ENCODE data around the gene ATP8B4.

Gene ATP8B4

GRCh38 chr15:50131617-50132016 lies 12.6 kb upstream of the ATP8B4 start:
- no peak for DNase-seq (ENCODE audit: low read depth)
- TF ChIP-seq CTCF (IDR thresholded peaks at IDR 0.05; ENCODE audit: insufficient read depth, low read depth, low read length, missing control alignments): no peak
- no peak overlapping the region for H3K4me3 ChIP-seq (ENCODE audit: low read depth, low read length)

DNA sequence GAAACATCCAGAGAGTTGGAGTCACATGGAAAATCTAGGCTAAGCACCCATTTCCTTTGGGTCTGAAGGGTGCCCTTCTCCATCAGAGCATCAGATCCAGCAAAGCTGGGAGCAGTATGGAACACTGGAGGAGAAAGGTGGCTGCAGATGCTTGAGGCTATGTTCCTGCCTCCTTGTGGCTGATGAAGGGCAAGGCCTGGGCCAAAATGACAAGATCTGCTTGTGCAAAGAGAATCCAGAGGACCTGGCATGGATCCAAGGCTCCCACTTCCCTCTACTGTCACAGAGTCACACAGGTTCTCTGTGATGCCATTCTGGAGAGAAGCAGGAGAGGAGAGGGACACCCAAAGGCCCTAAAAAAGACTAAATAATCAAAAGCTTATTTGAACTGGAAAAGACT lies 9.2 kb upstream of the ATP8B4 start:
- no peak for DNase-seq (ENCODE audit: low read depth)
- no peak for TF ChIP-seq CTCF (IDR thresholded peaks at IDR 0.05; ENCODE audit: insufficient read depth, low read depth, low read length, missing control alignments)

GRCh38 chr15:50127255-50127777 lies 8.3 kb upstream of the ATP8B4 start:
- DNase-seq (ENCODE audit: low read depth): no peak
- no peak for TF ChIP-seq CTCF (IDR thresholded peaks at IDR 0.05; ENCODE audit: insufficient read depth, low read depth, low read length, missing control alignments)

More for the DNA sequence above, 9.2 kb upstream of the ATP8B4 start:
- no peak overlapping the region for H3K4me3 ChIP-seq (ENCODE audit: low read depth, low read length)

DNA sequence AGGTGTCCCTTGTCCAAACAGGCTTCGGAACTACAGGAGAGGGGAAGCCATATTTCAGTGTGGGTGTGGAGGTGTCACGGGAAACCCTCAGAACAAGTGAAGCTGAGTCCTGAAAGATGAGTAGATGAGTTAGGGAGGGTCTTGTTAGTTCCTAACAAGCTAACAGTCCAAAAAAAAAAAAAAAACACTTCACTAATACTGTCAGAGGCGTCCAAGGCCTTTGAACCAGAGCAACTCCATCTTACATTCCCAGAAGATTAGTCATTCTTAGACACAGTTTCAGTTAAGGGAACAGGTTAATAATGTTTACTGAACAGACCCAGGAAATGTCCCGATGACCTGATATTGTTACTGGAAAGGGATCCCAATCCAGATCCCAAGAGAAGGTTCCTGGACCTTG lies 7.0 kb upstream of the ATP8B4 start:
- no peak for DNase-seq (ENCODE audit: low read depth)
- TF ChIP-seq CTCF (IDR thresholded peaks at IDR 0.05; ENCODE audit: insufficient read depth, low read depth, low read length, missing control alignments): no peak
- no peak overlapping the region for H3K4me3 ChIP-seq (ENCODE audit: low read depth, low read length)

More at GRCh38 chr15:50127255-50127777, 8.3 kb upstream of the ATP8B4 start:
- H3K4me3 ChIP-seq (ENCODE audit: low read depth, low read length): no peak overlapping the region

DNA sequence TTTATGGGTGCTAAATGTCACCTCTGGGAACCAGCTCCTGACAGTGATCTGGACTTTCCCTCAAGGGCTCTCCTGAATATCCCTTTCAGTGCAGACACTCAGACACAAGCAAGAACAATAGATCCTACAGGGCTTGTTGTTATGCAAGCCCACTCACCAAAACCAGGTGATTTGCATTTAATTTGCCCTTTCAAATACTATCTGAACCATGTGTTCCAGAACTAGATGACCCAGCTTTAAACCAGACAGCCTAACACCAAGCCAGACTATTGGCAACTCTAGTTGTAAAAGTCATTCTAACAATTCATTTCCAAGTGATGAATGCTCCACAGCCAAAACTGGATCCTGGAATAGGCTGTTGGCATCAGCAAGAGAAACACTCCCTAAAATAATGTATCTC lies 5.6 kb upstream of the ATP8B4 start:
- no peak for DNase-seq (ENCODE audit: low read depth)
- no peak overlapping the region for H3K4me3 ChIP-seq (ENCODE audit: low read depth, low read length)
- TF ChIP-seq CTCF (IDR thresholded peaks at IDR 0.05; ENCODE audit: insufficient read depth, low read depth, low read length, missing control alignments): no peak

DNA sequence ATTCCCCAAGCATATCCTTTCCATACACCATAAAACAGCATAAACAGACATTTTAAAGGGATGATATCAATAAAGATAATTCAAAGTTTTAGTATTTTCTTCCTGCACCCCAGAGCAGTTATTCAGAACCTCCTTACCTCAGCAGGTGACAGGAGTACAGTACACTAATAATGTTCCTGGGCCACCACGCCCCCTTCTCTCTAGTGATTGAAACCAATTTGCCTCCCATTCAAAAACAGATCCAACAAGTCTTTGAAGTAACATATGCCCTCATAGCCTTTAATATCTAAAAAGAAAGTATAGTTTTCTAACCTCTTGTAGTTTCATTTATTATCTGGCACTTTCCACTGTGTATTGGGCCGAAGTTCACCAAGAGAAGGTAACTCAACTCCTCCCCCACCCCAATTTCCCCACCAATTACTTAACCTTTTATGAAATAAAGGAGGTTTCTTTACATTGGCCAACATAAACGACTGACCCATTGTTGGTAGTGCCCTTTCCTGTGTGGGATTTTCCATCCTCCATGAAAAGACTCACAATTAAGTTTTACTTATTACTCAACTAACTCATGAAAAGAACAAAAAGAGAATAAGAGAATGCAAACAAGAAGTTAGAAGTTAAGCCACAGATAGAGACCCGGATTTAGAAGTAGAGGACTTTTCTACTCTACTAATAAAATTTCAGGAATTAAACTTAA lies 5.0 kb upstream of the ATP8B4 start:
- no peak for TF ChIP-seq CTCF (IDR thresholded peaks at IDR 0.05; ENCODE audit: insufficient read depth, low read depth, low read length, missing control alignments)
- DNase-seq (ENCODE audit: low read depth): no peak
- no peak overlapping the region for H3K4me3 ChIP-seq (ENCODE audit: low read depth, low read length)

DNA sequence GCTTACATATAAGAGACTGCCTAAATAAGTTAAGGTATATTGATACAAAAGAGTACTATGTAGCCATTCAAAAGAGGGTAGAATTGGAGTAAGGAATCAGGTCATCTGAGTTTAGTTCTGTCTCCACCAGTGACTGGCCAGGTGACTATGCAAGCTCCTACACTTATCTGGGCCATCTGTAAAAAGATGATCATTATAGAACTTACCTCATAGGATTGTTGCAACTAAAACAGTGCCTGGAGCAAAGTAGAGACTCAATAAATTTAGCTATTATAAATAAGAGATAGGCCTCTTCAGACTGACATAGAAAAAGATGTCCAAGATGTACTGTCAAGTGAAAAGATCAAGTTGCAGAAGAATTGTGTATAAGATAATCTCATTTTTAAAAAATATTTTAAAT lies 1.7 kb upstream of the ATP8B4 start:
- no peak overlapping the region for H3K4me3 ChIP-seq (ENCODE audit: low read depth, low read length)
- DNase-seq (ENCODE audit: low read depth): no peak
- TF ChIP-seq CTCF (IDR thresholded peaks at IDR 0.05; ENCODE audit: insufficient read depth, low read depth, low read length, missing control alignments): no peak
